ENCODE results near the gene TAF4B.
A peak's percentile ranks its signal among the peaks of the same experiment; 100 is the strongest.
"Not testable (repeated sequence)": the region's sequence is repeated elsewhere in the genome, so short reads cannot be mapped to it uniquely, and the experiment has no call there.

The TAF4B gene, protein sequence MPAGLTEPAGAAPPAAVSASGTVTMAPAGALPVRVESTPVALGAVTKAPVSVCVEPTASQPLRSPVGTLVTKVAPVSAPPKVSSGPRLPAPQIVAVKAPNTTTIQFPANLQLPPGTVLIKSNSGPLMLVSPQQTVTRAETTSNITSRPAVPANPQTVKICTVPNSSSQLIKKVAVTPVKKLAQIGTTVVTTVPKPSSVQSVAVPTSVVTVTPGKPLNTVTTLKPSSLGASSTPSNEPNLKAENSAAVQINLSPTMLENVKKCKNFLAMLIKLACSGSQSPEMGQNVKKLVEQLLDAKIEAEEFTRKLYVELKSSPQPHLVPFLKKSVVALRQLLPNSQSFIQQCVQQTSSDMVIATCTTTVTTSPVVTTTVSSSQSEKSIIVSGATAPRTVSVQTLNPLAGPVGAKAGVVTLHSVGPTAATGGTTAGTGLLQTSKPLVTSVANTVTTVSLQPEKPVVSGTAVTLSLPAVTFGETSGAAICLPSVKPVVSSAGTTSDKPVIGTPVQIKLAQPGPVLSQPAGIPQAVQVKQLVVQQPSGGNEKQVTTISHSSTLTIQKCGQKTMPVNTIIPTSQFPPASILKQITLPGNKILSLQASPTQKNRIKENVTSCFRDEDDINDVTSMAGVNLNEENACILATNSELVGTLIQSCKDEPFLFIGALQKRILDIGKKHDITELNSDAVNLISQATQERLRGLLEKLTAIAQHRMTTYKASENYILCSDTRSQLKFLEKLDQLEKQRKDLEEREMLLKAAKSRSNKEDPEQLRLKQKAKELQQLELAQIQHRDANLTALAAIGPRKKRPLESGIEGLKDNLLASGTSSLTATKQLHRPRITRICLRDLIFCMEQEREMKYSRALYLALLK

DNA sequence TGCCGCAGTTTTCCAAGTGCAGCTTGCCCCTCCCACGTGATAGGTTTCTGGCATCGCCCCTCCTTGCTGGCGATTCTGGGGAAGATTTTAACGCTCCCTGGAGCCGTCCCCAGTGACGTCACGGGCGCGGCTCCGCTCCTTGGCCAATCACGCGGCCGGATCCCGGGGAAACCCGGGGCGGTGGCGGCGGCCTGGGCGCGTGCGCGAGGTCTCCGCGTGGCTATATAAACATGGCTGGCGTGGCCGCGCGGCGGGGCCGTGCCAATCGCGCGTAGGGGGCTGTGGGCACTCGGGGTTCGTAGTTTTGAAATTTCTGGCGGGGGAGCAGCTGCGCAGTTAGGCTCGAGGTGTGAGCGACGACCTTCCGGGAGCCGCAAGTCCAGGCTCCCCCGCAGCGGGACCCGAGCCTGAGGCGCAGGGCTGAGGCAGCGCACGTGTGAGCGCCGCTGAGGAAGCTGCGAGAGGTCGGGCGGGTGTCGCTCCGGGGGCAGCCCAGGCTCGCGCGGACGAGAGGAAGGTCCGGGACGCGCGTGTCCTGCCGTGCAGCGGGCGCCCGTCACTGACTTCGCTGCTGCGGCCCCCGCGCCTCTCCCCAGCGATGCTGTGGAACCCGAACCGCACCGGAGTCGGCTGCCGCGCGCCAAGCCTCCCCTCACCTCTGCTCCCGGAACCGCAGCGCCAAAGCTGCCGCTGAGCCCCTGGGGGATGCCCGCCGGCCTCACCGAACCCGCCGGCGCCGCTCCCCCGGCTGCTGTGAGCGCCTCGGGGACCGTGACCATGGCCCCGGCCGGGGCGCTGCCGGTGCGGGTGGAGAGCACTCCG, at the start of gene TAF4B:
TAF4B (plus strand) TSS at position 217 of the 822 bp plus-strand sequence; CDS start at position 706, 489 bp downstream.
- DNase-seq (ENCODE audit: low read depth in 1 of 2, low spot score in 1 of 2): peak; percentile 90 to 91

DNA sequence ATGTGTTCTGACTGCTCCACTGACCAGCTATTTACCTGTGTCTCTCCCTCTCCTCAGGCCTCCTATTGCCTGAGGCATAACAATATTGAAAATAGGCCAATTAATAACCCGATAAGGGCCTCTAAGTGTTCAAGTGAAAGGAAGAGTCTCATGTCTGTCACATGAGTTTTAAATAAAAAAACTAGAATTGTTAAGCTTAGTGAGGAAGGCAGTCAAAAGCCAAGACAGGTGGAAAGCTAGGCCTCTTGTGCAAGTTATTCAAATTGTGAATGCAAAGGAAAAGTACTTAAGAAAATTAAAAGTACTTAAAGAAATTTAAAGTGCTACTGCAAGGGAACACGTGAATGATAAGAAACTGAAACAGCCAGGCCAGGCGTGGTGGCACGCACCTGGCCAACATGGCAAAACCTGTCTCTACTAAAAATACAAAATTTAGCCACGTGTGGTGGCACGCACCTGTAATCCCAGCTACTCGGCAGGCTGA, 44.9 kb upstream of the TAF4B start:
- no peak for DNase-seq (ENCODE audit: low read depth in 1 of 2, low spot score in 1 of 2)

DNA sequence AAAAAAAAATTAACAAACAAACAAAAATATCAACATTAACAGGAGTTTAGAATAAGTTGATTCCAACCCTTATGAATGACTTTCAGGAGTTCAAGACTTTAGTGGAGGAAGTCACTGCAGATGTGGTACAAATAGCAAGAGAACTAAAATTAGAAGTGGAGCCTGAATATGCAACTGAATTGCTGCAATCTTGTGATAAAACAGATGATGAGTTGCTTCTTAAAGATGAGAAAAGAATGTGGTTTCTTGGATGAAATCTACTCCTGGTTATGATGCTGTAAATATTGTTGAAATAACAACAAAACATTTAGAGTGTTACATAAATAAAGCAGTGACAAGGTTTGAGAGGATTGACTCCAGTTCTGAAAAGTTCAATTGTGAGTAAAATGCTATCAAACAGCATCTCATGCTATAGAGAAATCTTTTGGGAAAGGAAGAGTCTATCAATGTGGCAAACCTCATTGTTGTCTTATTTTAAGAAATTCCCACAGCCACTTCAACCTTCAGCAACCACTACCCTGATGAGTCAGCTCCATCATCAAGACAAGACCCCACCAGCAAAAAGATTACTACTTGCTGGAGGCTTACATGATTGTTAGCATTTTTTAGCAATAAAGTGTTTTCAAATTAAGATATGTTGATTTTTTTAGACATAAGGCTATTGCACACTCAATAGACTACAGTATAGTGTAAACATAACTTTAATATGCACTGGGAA, 42.7 kb upstream of the TAF4B start:
- DNase-seq (ENCODE audit: low read depth in 1 of 2, low spot score in 1 of 2): no peak

DNA sequence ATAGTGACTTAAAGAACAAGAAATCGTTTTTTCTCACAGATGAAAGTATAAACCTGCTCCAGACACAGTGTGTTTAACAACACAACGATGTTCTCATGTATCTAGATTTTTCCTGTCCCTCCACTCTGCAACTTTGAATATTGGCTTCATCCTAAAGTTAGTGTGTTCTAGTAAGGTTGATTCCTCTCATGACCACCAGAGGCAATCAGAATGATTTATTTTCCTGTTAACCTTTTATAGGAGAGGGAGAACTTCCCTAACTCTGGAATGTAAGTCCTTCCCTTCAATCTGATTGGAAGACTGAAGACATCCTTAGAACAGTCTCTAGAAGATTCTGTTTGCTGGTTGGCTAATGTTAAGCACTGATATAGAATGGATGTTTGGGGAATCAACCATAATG, 41.0 kb upstream of the TAF4B start:
- DNase-seq (ENCODE audit: low read depth in 1 of 2, low spot score in 1 of 2): no peak

DNA sequence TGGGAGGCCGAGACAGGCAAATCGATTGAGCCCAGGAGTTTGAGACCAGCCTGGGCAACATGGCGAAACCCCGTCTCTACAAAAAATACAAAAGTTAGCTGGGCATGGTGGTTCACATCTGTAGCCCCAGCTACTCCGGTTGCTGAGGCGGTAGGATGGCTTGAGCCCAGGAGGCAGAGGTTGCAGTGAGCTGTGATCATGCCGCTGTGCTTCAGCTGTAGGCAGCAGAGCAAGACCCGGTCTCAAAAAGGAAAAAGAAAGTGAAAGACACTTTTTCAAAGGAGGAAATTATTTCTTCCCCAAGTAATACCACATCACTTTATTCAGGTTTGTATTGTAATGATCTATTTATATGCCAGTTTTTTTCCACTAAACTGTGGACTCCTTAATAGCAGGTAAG, 35.7 kb upstream of the TAF4B start:
- DNase-seq (ENCODE audit: low read depth in 1 of 2, low spot score in 1 of 2): peak in 1 of 2 donors; percentile 7

DNA sequence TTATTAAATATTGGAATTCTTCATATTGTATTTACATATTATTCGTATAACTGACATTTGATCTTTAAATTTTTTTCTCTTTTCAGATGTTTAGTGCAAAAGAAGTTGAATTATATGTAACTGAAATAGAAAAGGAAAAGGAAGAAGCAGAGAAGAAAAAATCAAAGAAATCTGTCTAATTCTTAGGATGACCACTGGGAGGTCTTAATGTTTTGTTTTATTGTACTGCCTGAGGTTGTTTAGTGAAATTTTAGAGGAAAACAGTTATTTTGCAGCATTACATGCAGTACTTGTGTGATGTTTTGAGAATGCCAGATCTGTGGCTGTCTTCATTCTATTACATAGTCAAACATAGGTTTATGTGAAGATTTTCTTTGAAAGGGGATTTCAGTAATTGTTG, 34.0 kb upstream of the TAF4B start:
- DNase-seq (ENCODE audit: low read depth in 1 of 2, low spot score in 1 of 2): no peak

DNA sequence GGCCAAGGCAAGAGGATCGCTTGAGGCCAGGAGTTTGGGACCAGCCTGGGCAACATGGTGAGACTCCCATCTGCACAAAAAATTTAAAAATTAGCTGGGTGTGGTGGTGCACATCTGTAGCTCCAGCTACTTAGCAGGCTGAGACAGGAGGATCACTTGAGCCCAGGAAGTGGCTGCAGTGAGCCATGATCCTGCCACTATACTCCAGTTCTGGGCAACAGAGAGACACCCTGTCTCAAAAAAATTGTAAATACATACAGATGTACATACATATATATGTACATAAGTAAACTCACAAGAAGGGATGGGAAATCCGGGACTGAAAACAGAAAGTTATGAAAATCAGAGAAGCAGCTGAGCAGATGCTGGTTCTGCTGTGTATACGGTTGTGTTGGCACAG, 29.6 kb upstream of the TAF4B start:
- DNase-seq (ENCODE audit: low read depth in 1 of 2, low spot score in 1 of 2): no peak

DNA sequence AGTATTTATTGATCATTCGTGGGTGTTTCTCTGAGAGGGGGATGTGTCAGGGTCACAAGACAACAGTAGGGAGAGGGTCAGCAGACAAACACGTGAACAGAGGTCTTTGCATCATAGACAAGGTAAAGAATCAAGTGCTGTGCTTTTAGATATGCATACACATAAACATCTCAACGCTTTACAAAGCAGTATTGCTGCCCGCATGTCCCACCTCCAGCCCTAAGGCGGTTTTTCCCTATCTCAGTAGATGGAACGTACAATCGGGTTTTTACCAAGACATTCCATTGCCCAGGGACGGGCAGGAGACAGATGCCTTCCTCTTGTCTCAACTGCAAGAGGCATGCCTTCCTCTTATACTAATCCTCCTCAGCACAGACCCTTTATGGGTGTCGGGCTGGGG, 24.2 kb upstream of the TAF4B start:
- not testable (repeated sequence) for DNase-seq (ENCODE audit: low read depth in 1 of 2, low spot score in 1 of 2)

DNA sequence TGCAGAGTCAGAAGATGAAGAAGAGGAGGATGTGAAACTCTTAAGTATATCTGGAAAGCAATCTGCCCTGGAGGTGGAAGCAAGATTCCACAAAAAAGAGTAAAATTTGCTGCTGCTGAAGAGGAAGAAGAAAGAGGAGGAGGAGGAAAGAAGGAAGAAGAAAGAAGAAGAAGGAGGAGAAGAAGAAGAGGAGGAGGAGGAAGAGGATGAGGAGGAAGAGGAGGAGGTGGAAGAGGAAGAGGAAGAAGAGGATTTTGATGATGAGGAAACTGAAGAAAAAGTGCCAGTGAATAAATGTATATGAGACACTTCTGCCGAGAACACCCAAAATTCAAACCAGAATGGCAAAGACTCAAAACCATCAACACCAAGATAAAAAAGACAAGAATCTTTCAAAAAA, 20.9 kb upstream of the TAF4B start:
- DNase-seq (ENCODE audit: low read depth in 1 of 2, low spot score in 1 of 2): no peak

DNA sequence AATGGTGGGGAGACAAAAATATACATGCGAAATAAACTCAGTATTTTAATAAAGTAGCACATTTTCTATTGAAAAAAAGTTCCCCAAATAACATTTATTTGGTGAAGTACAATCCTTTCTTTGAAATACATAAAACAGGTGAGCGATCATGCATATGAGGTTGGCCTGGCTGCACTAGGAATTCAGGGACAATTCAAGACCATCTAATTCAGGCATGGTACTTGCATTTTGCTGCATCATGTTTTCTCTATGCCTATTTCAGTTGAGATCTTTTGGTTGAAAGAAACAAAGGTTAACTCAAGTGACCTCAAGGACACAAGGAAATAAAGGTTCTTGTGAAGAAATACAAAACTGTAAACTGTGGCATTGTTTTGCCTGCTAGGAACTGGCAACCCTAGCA, 19.8 kb upstream of the TAF4B start:
- no peak for DNase-seq (ENCODE audit: low read depth in 1 of 2, low spot score in 1 of 2)

DNA sequence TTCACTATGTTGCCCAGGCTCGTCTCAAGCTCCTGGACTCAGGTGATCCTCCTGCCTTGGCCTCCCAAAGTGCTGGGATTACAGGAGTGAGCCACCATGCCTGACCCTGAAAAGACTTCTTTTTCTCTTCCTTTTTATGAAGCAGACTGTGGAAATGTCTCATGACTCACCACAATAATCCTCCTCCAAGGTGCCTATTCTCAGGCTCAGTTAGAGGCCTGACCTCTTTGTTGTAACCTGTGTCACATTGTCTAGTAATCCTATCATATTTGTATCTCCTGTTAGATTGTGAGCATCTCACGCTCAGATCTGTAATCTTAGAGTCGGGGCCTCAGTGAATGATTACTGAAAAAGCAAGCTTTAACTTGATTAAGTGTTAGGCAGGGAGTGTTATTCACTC, 18.3 kb upstream of the TAF4B start:
- no peak for DNase-seq (ENCODE audit: low read depth in 1 of 2, low spot score in 1 of 2)

DNA sequence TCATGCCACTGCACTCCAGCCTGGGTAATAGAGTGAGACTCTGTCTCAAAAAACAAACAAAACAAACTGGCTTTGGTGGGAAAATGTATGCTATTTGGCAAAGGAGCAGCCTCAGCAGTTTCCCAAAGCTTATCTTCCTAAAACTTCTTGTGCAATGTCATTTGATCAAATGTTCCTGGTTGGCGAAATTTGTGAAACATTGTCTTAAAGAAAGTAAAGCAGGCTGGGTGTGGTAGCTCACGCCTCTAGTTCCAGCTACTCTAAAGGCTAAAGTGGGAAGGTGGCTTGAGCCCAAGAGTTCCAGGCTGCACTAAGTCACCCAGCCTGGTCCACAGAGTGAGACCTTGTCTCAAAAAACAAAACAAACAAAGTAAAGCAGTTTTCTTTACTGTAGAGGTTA, 17.3 kb upstream of the TAF4B start:
- DNase-seq (ENCODE audit: low read depth in 1 of 2, low spot score in 1 of 2): no peak

DNA sequence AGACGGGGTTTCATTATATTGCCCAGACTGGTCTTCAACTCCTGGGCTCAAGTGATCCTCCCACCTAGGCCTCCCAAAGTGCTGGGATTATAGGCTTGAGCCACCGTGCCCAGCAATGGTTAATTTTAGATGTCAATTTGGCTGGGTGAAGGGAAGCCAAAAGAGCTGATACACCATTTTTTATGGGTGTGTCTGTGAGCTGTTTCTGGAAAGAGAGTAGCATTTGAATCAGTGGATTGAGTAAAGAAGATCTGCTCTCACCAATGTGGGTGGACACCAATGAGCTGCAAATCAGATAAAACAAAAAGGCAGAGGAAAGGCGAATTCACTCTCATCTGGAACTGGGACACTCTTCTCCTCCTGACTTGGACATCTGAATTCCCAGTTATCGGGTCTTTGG, 16.1 kb upstream of the TAF4B start:
- no peak for DNase-seq (ENCODE audit: low read depth in 1 of 2, low spot score in 1 of 2)

DNA sequence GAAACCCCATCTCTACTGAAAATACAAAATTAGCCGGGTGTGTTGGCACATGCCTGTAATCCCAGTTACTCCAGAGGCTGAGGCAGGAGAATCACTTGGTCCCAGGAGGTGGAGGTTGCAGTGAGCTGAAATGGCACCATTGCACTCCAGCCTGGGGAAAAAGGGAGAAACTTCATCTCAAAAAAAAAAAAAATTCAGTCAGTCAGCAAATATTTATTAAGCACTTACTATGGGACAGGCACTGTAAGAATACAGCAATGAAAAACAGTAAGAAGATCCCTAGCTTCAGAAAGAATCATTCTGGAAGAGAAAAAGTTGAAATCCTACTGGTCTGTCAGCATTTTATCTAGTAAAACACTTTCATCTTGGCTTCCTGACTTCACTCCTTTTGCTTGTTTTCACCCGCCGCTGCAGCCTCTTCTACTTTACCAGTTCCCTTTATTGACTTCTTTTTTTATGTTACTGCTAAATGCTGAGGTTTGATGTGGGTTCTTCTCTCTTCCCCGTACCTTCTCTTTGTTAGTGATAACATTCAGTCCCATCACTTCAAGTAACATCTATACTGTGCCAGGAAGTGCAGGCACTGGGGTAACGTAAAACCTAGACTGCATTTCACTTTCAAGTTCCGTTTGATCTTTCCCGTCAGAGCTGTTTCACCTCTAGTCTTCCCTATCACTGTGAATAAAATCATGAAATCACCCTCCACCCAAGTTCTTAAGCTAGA, 10.8 kb upstream of the TAF4B start:
- peak in 1 of 2 donors; percentile 35 for DNase-seq (ENCODE audit: low read depth in 1 of 2, low spot score in 1 of 2)

DNA sequence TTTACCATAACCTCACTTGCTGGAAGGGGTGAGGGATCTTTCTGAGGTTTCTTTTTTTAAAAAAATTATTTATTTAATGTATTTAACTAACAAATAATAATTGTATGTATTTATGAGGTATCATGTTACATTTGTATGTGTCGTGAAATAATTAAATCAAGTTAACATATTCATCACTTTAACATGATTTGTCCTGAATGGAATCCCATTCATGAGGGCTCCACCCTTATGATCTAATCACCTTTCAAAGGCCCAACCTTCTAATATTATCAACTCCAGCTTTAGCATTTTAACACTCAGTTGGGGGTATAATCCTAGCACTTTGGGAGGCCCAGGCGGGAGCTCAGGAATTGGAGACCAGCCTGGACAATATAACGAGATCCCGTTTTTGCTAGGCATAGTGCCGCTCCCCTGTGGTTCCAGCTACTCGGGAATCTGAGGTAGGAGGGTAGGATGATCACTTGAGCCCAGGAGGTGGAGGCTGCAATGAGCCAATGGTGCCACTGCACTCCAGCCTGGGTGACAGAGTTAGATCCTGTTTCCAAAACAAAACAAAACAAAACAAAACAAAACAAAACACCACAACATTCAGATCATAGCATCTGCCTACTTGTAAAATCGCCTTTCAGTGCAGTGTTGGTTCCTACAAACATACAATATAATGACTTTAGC, 1.1 kb upstream of the TAF4B start:
- no peak for DNase-seq (ENCODE audit: low read depth in 1 of 2, low spot score in 1 of 2)

DNA sequence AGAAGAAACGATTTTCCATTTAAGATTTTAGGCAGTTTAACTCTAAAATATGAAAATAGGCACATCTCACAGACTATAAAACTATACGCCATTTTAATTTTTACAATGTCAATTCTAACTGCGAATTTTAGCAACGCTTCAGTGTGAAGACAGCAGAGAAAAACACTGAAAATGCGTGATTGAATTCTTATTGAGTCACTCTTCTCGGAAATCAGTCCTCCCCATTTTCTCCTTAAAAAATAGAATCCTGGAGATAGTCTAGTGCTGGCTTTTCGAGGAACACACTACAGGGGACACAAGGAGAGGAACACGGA, 373 bp upstream of the TAF4B start:
- no peak for DNase-seq (ENCODE audit: low read depth in 1 of 2, low spot score in 1 of 2)

DNA sequence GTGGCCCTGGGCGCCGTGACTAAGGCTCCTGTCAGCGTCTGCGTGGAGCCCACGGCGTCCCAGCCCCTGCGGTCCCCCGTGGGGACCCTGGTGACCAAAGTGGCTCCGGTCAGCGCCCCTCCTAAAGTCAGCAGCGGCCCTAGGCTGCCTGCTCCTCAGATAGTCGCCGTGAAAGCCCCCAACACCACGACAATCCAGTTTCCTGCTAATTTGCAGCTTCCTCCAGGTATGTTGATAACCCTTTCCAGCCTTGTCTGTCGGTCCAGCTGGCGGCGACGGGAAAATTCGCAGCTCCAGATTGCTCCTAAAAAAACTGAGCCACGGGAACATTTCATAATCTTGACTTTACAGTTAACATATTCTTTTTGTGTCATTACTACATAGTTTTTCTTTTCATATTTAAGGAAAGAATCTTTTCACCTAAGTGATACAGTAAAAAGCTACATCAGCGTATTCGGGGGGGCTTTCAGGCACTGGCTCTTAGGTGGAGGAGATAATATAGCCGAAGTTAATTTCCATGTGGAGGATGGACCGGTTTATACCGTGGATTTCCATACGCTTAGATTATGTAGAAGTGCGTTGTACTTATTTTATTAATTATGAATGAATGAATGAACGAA, 916 bp downstream of the TAF4B start:
- no peak for DNase-seq (ENCODE audit: low read depth in 1 of 2, low spot score in 1 of 2)

DNA sequence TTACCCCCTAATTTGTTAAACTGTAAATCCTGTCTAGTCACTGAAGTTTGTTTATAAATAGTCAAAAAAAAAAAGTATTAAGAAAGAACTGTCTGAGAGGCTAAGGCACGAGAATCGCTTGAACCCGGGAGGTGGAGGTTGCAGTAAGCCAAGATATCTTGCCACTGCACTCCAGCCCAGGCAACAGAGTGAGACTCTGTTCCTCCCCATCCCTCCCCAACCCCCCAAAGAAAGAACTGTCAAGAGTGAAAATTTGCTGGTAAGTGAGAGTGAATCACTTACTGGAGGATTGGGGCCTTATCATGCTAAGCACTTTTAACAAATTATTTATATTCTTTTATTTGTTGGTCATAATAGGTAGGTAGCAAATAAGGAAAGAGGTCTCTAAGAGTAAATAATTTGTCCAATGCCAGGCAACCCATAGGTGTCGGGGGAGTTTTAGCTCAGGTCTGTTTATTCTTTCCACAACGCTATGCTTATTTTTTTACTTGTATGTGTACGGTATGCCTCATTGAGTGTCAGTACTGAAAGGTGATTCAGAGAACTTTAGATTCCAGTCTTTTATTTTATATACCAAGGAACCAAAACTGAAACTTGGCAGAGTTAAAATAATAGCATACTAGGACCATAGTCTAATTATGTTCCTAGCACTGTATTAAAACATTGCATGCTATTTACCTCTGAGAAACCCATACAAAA, 2.5 kb downstream of the TAF4B start:
- no peak for DNase-seq (ENCODE audit: low read depth in 1 of 2, low spot score in 1 of 2)

DNA sequence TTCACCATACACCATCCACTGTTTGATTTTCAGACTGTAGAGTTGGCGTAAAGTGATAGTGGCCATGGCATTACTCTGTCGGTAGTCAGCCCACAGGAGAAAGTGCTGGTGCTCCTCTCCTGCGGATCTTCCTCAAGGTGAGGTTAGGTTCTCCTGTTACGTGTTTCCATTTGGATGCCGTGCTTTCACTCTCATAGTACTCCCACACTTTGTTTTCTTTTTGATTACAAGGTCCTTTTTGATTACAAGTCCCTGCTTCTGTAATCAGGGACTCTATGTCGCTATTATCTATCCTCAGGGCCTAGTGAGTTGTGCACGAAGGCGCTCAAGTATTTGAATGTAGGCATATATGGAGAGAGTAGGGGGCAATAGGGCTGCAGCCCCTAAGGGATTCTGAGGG, 4.3 kb downstream of the TAF4B start:
- DNase-seq (ENCODE audit: low read depth in 1 of 2, low spot score in 1 of 2): no peak

Data from activated CD4-positive, alpha-beta T cell treated with anti-CD3 and anti-CD28 coated beads, Interleukin-2, amount 50 U/mL, for 24 hours (primary cell).